Activated CD4-positive, CD25-positive, alpha-beta regulatory T cell treated with anti-CD3 and anti-CD28 coated beads, Interleukin-2, amount 50 U/mL, for 16 hours (primary cell): Measurements from ENCODE around the gene CSNK1G1.
"Not testable (repeated sequence)": the region's sequence is repeated elsewhere in the genome, so short reads cannot be mapped to it uniquely, and the experiment has no call there.

ENCODE experiments used
- DNase-seq: peaks from one replicate; pipeline ENCODE4 v3.0.0-alpha.2; 2020; ENCODE audit warnings: low read depth, low spot score

CSNK1G1 gene

DNA sequence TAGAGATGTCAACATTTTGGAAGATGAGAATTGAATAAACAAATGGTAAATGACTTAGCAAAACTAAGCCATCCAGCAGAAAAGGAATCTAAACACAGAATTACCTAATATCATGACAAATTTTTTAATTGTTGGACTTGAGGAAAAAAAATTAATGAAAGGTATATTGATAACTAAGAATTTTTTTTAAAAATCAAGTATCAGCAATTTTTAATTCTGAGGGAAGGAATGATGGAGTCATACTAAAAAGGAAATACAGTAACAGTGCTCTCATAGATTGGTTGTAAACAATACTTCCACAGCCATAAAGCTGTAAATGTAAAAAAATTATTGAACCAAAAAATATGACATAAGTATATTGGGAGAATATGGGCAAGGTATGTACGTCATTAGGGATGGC is 68.0 kb downstream of the CSNK1G1 start:
- DNase-seq: no peak

GRCh38 chr15:64286473-64286872 is 69.5 kb downstream of the CSNK1G1 start:
- DNase-seq: no peak

GRCh38 chr15:64285871-64286270 is 70.1 kb downstream of the CSNK1G1 start:
- DNase-seq: no peak

GRCh38 chr15:64285150-64285549 is 70.8 kb downstream of the CSNK1G1 start:
- no peak for DNase-seq

GRCh38 chr15:64284042-64284441 is 71.9 kb downstream of the CSNK1G1 start:
- DNase-seq: no peak

DNA sequence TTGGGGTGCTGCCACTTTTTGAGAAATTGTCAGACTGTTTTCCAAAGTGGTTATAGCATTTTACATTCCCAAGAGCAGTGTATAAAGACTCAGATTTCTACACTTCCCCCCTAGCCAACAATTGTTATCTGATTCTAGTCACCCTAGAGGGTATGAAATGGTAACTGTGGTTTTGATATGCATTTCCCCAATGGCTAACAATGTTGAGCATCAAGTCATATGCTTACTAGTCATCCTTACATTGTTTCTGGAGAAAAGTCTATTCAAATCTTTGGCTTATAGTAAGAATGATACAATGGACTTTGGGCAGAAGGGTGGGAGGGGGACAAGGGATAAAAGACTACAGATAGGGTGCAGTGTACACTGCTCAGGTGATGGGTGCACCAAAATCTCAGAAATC is 73.3 kb downstream of the CSNK1G1 start:
- no peak for DNase-seq

- DNase-seq: no peak
Observed at GRCh38 chr15:64279131-64279530, 76.8 kb downstream of the CSNK1G1 start.

DNA sequence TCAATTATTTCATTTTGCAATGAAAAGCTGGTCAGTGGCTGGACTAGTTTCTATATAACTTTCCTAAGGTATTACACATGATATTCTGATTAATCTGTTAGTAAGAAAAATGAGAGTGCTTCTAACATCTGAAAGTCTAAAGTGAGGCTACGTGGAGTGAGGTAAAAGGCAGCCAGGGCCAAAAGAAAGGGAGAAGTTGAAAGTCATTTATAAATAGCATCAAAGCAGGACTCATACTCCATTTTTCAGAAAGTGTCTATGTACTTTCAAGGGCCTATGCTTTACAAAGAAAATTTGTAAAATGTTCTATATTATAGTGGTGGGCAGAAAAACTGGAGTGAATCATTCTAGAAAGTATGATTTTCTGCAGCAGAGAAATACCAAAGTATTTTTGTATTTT is 80.0 kb downstream of the CSNK1G1 start:
- no peak for DNase-seq

GRCh38 chr15:64274341-64274950 is 81.5 kb downstream of the CSNK1G1 start:
- no peak for DNase-seq

GRCh38 chr15:64267331-64267973 is 88.5 kb downstream of the CSNK1G1 start:
- no peak for DNase-seq

DNA sequence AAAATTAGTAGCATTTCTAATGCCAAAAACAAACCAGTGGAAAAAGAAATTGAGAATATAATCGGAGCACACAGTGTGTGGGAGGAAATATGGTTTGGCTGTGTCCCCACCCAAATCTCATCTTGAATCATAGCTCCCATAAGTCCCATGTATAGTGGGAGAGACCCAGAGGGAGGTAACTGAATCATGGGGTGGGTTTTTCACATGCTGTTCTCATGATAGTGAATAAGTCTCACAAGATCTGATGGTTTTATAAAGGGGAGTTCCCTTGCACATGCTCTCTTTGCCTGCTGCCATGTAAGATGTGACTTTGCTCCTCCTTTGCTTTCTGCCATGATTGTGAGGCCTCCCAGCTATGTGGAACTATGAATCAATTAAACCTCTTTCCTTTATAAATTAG is 90.8 kb downstream of the CSNK1G1 start:
- not testable (repeated sequence) for DNase-seq

DNA sequence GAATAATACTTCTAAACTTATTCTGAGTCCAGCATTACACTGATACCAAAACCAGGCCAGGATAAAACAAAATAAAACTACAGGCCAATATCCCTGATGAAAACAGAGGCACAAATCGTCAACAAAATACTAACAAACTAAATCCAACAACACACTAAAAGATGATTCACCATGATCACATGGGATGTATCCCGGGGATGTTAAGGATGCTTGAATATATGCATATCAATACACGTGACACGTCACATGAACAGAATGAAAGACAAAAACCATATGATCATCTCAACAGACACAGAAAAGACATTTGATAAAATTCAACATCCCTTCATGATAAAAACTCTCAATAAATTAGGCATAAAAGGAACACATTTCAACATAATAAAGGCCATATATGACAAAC is 91.5 kb downstream of the CSNK1G1 start:
- no peak for DNase-seq

DNA sequence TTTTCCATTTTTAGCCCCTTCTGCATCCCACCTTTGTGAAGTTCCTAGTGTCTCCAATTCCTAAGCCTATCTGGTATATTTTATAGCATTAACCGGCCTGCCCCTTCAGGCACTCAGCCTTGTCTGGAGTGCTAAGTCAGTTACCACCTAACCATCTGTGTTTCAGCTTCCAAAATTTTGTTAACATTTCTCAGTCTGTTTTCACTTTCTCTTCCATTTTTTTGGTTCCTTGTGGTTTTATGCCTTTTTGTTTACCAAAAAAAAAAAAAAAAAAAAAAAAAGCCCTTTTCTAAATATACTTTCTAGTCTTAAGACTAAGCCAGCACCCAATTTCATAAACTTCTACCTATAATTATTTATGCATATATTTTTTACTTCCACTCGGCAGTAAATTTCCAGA is 92.4 kb downstream of the CSNK1G1 start:
- DNase-seq: no peak

DNA sequence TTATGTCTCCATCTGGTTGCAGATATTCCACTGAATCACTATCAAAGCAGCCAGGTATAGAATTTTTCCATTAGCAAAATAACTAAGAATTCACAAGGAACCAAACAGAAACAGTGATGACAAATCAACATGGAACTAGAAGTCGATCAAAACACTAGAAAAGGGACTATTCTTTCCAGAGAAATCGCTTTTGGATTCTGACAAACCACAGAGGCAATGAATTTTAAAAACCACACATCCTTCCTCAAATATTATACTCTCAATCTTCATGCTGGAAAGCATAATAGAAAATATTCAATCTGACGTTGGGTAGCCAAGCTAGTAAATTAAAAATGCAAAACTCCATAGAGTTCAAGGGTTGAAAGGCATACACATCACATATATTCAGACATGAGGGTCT is 99.9 kb downstream of the CSNK1G1 start:
- DNase-seq: no peak

DNA sequence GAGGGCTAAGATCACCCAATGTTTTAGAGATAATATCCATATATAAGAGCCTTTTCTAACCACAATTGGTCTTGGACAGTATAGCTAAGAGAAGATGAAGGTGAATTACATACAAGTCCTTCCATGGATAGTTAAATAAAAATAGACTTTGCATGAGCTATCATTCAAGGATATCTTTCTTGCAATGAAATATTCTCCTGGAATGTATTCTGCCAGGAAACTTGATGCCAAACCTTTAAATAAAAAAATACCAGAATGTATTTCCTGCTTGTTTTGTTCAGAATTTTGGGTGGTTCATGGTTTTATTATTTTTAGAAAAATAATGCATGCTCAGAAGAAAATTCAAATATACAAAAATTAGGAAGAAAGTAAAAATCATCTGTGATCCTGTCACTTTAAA is 104.3 kb downstream of the CSNK1G1 start:
- no peak for DNase-seq

DNA sequence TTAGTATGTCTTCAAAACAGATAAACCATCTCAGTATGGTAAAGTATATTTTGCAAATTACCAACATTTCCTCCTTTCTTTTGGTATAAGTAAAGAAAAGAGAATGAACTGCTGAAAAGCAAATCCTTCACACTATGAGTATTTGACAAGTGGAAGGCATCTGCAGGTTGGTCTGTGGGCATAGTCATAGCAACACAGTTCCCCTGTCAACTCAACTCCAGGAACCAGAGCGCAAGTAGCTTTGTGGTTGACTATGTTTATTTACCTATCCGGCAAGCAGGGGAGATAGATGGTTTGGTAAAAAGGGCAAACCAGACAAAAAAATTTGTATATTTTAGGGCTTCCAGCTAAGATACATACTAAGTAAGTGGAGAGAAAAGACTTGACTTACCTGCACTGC is 104.9 kb downstream of the CSNK1G1 start:
- no peak for DNase-seq

DNA sequence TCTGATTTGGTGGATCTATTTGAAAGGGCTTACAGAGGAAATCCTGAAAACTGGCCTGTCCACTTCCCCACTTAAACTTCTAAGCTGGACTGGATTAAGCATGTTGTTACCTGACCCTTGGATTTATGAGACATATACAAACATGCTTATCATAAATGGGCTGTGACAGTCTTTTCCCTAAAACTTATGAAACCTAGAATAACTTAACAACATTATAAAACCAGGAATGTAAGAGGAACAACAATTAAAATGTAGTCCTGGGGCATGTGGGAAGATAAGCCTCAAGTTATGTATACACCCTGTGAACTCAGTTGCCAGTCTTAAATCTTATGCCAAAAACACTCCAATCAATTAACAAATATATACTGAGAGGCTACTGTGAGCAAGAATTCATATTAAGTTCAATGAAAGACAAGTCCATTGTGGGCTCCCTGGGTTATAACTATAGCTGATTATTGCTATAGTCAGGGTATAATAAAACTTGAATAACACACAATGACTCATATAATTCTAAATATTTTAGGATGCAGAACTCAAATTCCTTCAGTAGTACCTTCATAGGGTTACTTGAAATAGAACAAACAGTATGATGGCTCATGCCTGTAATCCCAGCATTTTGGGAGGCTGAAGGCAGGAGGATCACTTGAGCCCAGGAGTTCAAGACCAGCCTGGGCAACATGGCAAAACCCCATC is 105.9 kb downstream of the CSNK1G1 start:
- DNase-seq: no peak

- no peak for DNase-seq
Observed at GRCh38 chr15:64249406-64249805, 106.6 kb downstream of the CSNK1G1 start.

- DNase-seq: no peak
Observed at GRCh38 chr15:64247906-64248541, 107.9 kb downstream of the CSNK1G1 start.

GRCh38 chr15:64247535-64247905 is 108.5 kb downstream of the CSNK1G1 start:
- DNase-seq: no peak

GRCh38 chr15:64246364-64247189 is 109.4 kb downstream of the CSNK1G1 start:
- no peak for DNase-seq

- DNase-seq: no peak
Observed at GRCh38 chr15:64245405-64245804, 110.6 kb downstream of the CSNK1G1 start.
